GM21529 (cell line): ENCODE data around the gene CYB5R2.

ENCODE experiments used
- ATAC-seq: cut with Tn5 transposase; IDR thresholded peaks from one replicate; pipeline ENCODE4 v1.9.1; 2021; ENCODE audit not compliant: unreplicated experiment

The CYB5R2 gene

GRCh38 chr11:7672960-7673723, at the start of gene CYB5R2:
Gene CYB5R2 (minus strand): TSS chr11:7673500. CDS start chr11:7672825, 675 bp downstream.
- peak; percentile 44 for ATAC-seq

GRCh38 chr11:7714786-7715185, 41.5 kb upstream of the CYB5R2 start:
- ATAC-seq = no peak

GRCh38 chr11:7706377-7706776, 33.1 kb upstream of the CYB5R2 start, which contains the start of gene OVCH2:
Gene OVCH2 (minus strand): TSS chr11:7706477. CDS start chr11:7706394, 83 bp downstream.
- ATAC-seq = no peak

GRCh38 chr11:7703740-7704139, 30.4 kb upstream of the CYB5R2 start:
- ATAC-seq = no peak

- no peak for ATAC-seq
Observed at GRCh38 chr11:7696424-7696823, 23.1 kb upstream of the CYB5R2 start.

- no peak for ATAC-seq
Observed at GRCh38 chr11:7694235-7694634, 20.9 kb upstream of the CYB5R2 start.

- no peak for ATAC-seq
Observed at GRCh38 chr11:7692426-7692825, 19.1 kb upstream of the CYB5R2 start.

GRCh38 chr11:7691759-7692350, 18.6 kb upstream of the CYB5R2 start:
- no peak for ATAC-seq

- no peak for ATAC-seq
Observed at GRCh38 chr11:7690648-7691047, 17.3 kb upstream of the CYB5R2 start.

- ATAC-seq = no peak
Observed at GRCh38 chr11:7689239-7689638, 15.9 kb upstream of the CYB5R2 start.

GRCh38 chr11:7688238-7688826, 15.0 kb upstream of the CYB5R2 start:
- peak; percentile 83 for ATAC-seq

- ATAC-seq = no peak
Observed at GRCh38 chr11:7687386-7687785, 14.1 kb upstream of the CYB5R2 start.

- ATAC-seq = no peak
Observed at GRCh38 chr11:7686761-7687160, 13.5 kb upstream of the CYB5R2 start.

- ATAC-seq = no peak
Observed at GRCh38 chr11:7683571-7683970, 10.3 kb upstream of the CYB5R2 start.

- no peak for ATAC-seq
Observed at GRCh38 chr11:7677796-7678201, 4.5 kb upstream of the CYB5R2 start.

- no peak for ATAC-seq
Observed at GRCh38 chr11:7677071-7677470, 3.8 kb upstream of the CYB5R2 start.

- no peak for ATAC-seq
Observed at GRCh38 chr11:7675631-7676030, 2.3 kb upstream of the CYB5R2 start.

GRCh38 chr11:7673724-7674434, 579 bp upstream of the CYB5R2 start:
- ATAC-seq = peak; percentile 19

- peak; percentile 9 for ATAC-seq
Observed at GRCh38 chr11:7672276-7672959, 882 bp downstream of the CYB5R2 start.

GRCh38 chr11:7671347-7672215, 1.7 kb downstream of the CYB5R2 start:
- ATAC-seq = peak; percentile 63
